HG03280 (cell line): Measurements from ENCODE around the gene FHIT.

Source experiments
- ATAC-seq: cut with Tn5 transposase; IDR thresholded peaks from one replicate; pipeline ENCODE4 v1.9.1; 2021; ENCODE audit warnings: mild to moderate bottlenecking, moderate library complexity; ENCODE audit not compliant: unreplicated experiment

Gene FHIT

DNA sequence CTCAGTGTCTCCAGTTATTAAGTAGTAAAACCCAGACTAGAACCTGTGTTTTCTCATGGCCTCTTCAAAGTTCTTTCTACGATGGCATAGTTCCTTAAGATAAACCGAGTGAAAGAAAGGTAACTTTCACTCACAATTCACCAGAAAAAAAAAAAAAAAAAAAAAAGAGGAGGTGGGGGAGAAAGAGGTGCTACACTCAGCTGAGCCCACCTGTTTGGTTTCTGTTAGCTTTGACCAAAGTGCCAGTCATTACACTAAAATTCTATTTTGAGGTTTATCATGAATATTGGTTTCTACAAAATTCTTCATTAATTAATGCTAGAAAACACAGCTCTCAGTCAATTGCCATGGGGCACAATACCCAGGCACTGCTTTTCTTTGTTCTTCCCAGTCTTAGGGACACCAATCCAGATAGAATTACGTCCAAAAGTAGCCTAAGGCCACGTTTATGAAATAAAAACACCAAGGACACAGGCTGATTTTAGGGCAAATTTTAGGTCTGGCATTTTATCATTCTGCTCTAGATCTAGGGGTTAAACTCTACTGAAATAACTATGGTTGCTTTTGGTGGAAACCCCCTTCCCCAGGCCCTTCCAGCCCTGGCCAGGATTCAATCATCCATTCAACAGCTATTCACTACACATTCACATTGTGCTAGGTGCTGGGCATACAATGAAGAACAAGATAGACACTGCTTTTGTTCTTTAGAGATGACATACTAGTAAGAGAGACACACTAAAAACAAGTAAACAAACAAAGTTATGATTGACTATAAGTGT, 1097.8 kb downstream of the FHIT start:
- no peak for ATAC-seq

DNA sequence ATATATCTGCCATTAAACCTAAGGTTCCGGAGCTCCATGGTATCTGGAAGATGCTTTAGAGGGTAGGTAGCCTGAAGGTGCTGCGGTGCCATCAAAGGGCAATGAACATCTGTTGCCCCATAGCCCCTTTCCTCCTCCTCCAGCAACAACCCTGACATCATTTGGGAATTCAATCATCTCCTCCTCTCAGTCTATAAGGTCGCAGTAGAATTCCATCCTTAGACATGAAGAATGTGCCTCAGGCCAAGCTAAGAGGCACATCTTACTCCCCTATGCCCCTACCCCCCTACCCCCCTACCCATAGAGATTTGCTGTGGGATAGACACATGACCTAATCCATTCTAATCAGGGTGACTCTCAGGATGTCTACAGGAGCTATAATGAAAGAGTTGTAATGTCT, 1101.8 kb downstream of the FHIT start:
- no peak for ATAC-seq

- no peak for ATAC-seq
These were observed 1103.9 kb downstream of the FHIT start for GRCh38 chr3:60147249-60147950.

- ATAC-seq, result no peak
These were observed 1105.1 kb downstream of the FHIT start for GRCh38 chr3:60146121-60146520.

DNA sequence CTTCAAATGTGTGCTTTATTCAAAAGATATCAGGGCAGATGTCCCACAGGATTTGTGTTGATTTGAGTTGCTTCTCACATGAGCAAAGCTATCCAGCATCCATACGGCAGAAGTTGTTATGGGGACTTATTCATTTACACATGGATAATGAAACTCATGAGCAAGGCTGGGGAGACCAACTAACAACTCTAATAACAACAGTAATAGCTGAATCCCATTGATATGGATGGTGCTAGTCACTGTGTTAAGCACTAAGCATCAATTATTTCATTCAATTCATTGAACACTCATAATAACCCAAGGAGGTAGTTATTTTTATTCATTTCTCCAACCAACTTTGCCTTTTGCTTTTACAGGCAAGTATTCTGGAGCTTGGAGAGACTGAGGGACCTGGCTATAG, 1107.2 kb downstream of the FHIT start:
- ATAC-seq, result no peak

- no peak for ATAC-seq
These were observed 1109.2 kb downstream of the FHIT start for GRCh38 chr3:60142009-60142408.

GRCh38 chr3:60140160-60140559, 1111.1 kb downstream of the FHIT start:
- no peak for ATAC-seq

DNA sequence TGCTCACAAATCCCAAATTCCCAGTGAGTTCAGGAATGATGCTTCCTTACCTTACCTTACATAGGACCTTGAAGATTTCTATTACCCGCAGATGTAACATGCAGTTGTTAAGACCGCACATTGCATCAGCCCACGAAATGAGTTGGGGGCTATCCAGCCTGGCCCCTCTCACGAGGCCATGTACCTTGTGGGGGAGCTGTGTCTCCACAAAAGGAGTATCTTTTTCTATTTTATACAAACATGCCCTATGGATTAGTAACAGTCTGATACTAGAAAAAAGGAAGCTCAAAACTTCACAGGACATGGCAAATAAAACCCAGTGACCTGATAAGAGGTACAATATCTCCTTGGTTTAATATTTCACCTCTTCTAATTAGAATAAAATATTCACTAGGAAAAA, 1114.7 kb downstream of the FHIT start:
- ATAC-seq, result no peak

DNA sequence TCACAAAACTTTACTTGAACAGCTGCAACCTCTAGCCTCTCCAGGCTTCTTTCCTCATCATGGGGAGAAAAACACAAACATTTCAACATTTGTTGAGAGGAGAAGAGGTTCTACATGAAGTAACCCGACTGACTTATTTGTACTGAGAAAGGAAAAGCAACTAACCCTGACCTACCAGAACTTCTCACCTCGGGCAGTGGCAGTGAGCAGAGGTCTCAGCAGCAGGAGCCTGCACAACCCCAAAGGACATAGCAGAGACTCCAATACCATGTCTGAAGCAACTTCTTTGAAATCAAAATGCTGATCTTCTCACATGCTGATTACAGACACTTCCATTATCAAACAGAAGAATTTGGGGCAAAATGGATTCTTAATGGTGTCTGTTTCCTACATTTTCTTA, 1115.8 kb downstream of the FHIT start:
- ATAC-seq, result no peak

DNA sequence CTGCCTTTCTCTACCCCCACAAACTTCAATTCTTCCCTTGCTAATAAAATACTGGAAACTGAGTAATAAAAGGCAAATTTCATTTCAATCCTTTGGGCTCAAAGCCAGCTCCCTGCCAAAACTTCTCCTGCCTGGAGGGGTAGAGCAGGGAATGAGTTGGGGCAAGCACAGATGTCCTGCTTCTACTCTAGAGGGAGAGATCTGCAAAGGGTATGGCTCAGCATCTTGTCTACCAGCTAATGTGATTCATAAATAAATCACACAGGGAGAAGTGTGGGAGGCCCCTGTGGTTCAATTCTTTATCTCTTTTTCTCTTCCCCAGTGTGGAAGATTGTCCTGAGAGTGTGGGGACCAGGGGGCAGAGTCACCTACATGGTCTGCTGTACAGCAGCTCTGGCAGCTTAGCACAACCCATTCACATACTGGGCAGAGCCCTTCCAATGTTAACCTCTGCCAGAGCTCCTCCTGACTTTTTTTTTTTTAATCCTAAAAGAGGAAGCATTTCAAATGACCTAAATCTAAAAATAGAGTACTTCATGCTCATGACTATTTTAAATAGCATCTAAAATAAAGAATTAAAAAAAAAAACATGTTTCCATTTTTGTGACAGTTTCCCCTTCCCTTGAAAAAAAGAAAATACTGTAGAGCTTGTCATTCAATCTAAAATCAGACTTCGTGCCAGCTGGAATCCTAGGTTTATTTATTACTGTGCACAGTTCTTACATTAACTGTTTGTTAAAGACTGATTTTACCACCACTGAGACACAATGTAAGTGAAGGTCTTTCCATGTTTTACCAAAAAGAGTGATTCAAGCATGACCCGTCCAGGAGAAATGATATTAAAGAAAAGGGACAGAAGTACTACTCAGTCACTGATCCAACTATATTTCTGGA, 1117.7 kb downstream of the FHIT start:
- ATAC-seq, result no peak

- no peak for ATAC-seq
These were observed 1119.6 kb downstream of the FHIT start for GRCh38 chr3:60131618-60132017.

- ATAC-seq, result no peak
These were observed 1124.5 kb downstream of the FHIT start for GRCh38 chr3:60126511-60127304.

GRCh38 chr3:60125686-60126085, 1125.6 kb downstream of the FHIT start:
- no peak for ATAC-seq

GRCh38 chr3:60120245-60120644, 1131.0 kb downstream of the FHIT start:
- no peak for ATAC-seq

DNA sequence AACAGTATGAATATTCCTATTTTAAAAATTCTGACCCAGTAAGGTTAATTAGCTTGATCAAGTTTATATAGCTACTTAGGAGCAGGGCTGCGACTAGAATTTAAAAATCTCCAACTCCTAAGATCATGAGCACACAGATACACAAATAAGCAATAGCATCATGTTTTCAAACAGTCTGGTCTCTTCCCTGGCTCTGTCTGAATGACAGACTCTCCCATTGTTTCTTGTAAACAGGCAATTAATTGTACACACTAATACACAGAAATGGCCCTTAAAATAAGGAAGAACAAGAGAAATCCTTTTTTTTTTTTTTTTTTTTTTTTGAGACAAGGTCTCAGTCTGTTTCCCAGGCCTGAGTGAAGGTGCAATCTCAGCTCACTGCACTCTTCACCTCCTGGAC, 1137.1 kb downstream of the FHIT start:
- no peak for ATAC-seq

DNA sequence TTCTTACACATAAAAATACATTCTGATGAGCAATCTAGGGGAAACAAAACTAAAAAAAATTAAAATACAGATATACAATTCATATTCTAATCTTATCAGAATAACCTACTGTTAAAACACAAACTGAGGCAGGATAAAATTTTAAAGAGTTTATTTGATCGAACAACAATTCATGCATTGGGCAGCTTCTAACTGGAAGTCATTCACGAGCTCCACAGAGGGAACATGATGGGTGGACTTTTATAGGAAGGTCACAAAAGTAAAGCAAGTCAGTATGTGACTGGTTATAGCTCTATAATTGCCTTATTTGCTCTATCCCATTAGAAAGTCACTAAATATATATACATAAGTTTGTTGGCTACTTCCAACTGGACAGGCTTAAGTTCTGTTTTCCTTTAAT, 1144.0 kb downstream of the FHIT start:
- ATAC-seq, result no peak

DNA sequence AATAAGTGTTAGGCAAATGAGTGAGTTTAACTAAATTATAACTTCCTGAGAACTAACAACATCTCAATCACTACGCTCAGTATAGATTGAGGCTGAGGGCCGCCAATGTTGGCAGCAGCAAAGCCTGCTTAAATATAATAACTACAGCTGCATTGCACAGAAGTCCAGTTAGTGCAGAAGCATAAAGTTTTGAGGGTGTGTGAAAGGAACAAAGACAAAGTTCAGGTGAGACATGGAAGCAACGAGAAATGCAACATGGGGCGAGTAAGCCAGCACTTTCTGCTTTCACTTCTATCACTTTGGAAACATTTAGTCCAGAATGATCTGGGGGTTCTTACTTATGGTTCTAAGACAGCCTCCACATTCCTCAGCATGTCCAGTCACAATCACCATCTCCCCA, 1149.1 kb downstream of the FHIT start:
- no peak for ATAC-seq

GRCh38 chr3:60101621-60102020, 1149.6 kb downstream of the FHIT start:
- ATAC-seq, result no peak

GRCh38 chr3:60096403-60096802, 1154.8 kb downstream of the FHIT start:
- no peak for ATAC-seq

- ATAC-seq, result no peak
These were observed 1155.3 kb downstream of the FHIT start for GRCh38 chr3:60095930-60096329.

- no peak for ATAC-seq
These were observed 1155.7 kb downstream of the FHIT start for GRCh38 chr3:60095516-60095915.
